Cerebellar nuclear complex (tissue), 1 donor: ENCODE measurements around the gene ADAM30.

Experiments
- DNase-seq, 2 experiments: peaks; one replicate each; lab custom pipeline; 2025; lab: John Stamatoyannopoulos, UW

ADAM30 gene

DNA sequence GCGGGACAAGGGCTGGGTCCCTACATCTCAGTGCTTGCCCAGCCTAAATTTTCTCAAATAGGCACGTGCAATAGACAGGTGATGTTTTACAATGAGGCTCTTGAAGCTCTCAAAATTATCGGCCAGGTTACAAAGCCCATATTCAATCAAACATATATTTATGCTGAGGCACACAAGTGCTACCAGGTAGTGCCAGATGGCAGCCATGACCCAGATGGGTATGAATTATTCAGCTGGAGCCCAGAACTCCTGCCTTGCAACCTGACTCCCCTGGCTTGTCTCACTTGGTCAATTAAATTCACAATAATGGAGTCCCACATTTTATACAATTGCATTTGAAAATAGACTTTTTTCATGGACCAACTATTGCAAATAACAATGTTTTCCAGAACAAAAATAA is 12.3 kb upstream of the ADAM30 start:
- no peak for DNase-seq

DNA sequence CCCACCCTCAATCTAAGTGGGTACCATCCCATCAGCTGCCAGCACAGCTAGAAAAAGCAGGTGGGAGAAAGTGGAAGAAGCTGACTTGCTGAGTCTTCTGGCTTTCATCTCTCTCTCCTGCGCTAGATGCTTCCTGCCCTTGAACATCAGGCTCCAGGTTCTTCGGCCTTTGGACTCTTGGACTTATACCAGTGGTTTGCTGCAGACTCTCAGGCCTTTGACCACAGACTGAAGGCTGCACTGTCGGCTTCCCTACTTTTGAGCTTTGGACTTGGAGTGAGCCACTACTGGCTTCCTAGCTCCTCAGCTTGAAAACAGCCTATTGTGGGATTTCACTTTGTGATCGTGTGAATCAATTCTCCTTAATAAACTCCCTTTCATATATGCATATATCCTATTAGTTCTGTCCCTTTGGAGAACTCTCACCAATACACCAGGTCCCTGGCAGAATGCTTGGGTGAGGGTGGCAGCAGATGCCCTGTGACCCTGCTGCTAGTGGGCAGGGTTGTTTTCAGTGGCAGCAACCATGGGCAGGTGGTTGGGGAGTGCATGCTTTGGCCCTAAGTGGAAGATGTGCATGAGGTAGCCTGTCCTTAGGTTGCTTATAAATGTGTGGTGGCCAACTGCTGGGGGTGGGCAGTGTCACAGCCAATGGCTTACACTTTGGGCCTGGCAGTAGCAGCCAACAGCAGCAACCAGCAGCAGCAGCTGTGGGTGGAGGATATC is 10.8 kb upstream of the ADAM30 start:
- no peak for DNase-seq

DNA sequence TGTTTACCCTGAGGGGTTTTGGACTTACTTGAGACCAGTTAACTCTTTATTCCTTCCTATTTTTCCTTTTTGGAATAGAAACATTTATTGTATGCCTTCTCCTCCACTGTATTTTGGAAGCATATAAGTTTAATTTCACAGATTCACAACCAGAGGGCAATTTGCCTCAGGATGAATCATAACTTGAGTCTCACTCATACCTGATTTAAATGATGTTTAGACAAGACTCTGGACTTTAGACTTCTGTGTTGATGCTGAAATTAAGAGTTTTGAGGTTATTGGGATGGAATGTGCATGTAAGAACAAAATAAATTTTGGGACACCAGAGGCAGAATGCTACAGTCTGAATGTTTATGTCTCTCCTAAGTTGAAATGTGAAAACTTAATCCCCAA is 7.1 kb upstream of the ADAM30 start:
- no peak for DNase-seq

DNA sequence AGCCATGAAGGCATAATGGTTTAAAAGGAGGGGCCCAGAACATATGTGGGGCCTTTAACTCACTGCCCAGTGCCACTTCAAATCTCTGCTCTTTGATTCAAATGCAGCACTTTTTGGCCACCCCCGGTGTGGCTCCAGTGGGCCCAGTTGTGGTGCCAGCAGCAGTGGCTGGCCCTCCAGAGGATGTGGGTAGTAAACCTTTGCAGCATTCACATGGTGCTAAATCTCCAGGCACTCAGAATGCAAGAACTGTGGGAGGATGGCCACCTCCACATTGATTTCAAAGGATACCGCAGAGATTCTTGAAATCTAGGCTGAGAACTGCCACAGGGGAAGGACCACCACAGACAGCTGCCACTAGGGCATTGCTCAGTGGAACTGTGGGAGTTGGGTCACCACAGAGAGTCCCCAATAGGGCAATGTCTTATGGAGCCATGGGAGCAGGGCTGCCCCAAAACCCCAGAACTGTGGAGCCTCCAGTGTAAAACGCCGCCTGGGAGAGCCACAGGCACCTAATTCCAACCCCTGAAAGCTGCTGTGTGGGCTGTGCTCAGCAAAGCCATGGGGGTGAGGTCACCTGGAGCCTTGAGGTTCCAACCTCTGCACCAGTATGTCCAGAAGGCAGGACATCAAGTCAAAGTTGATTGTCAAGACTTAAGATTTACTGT is 6.6 kb upstream of the ADAM30 start:
- DNase-seq, result no peak

DNA sequence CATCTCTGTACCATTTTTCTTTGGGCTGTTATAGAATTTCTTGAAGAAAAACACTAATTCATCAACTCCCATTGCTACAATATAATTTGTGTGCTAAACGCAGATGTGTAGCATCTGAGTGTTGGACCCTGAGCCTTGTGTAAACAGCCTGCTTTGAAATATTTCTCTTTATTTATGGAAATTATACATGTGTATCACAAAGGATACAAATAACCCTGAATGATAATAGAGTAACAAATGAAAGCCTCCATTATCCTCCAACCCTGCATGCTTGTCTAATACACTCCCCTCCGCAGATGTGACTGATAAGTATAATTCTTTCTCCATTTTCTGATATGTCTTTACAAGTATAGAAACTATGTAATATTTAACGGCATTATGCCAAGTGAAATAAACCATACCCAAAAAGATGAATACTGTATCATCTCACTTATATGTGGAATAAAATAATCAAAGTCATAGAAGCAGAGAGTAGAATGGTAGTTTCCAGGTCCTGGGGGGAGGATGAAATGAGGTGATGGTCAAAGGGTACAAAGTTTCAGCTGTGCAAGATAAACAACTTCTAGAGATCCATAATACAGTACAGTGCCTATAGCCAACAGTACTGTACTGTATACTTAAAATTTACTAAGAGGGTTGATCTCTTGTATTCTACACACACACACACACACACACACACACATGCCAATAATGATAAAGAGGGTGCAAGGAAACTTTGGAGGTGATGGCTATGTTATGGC is 2.8 kb upstream of the ADAM30 start:
- DNase-seq, result no peak

DNA sequence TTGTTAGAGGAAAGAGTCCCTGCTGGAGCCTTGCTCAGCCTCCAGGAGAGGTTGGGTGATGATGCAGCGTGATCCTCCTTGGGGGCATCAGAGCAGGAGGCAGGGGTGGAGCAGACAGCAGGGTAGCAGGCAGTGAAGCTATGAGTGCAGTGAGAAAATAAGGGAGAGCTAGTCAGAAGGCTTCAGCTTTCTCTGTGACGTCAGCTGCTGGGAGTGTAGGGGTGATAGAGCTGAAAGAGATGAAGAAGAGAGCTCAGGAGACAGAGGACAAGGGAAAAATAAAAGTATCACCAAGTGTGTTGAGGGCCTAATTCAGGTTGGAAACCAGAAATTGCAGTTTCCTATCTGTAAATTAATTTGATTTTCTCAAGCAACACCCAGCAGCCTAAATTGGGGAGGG is 2.2 kb upstream of the ADAM30 start:
- DNase-seq, result no peak

DNA sequence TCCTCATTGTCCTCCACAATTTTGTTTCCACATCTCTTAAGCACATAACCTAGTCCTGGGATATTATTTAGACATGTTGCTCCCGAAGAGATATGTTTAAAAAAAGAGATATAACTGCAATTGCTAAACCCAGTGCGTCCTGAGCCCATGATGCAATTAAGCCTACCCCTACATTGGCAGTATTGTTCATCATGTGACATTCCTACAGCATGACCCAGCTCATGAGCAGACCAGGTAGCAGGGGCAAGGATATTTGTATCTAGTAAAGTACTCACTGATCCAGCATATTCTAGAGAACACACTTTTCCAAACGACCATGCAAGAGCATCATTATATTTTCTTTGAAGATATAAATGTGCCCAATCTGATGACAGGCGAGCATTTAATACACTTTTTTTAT is 1.2 kb downstream of the ADAM30 start:
- DNase-seq, result no peak

DNA sequence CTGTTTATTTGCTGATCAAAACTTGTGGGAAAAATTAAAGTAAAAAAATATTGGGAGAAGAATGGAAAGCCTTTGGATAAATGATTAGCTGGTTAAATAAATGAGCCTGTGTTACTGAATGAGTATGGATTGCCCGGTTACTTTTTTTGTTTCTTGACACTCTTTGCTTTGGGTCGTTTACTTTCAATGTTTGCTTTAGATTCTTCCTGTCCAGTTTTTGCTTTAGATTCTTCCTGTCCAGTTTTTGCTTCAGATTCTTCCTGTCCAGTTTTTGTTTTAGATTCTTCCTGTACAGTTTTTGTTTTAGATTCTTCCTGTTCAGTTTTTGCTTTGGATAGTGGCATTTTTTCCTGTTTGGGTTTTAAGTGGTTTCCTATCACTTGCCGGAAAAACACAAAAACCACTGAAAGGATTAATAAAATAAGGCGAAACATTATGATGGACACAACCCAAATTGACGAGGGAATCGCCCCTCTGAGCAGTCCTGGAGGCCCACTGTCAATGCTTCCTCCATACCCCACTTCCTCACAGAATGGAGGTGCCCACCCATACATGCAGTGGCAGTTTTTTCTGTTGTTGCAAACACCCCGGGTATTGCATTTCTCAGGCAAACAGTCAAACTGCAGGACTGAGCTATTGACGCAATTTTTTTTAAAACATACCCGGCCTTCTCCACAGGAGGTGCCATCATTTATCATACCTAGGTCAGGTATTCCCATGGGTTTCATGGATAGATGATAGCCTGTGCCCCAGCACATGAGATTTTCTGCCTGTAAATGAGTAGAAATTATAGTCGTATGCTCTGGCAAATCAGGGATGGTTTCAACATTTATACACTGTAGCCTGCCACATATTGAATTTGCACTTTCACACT is 2.3 kb downstream of the ADAM30 start:
- DNase-seq, result no peak

DNA sequence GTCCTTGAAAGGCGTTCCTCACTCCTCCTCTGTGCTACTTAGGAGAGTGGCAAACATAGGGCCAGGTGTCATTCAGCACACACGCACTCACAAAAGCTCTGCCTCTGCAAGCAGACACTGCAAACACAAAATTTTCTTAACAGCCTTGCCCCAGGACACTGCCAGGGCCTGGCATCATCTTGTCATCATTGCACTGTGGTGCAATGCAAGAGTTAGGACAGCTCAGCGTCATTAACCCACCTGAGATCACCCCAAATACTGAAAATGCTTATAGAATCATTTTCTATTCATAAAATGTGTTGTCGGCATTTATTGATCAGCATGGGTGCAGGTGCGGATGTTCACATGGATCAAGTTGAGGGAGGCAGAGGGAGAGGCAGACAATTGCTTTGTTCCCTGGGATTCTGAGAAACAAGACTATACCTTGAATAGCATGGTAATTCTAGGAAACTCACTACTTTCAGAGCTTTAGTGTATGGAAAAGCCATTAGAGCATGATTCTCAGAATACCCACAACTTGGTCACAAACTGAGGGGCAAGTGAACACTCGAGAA is 3.0 kb downstream of the ADAM30 start:
- no peak for DNase-seq

DNA sequence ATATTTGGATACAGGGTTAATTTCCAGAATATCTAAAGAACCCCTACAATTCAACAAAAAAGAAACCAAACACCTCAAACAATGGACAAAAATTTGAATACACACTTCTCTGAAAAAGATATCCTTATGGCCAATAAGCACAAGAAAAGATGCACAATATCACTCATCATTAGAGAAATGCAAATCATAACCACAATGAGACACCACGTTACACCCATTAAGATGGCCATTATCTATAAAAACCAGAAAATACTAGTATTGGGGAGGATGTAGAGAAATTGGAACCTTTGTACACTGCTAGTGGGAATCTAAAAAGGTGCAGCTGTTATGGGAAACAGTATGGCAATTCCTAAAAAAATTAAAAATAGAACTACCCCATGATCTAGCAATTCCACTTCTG is 4.9 kb downstream of the ADAM30 start:
- DNase-seq, result no peak

DNA sequence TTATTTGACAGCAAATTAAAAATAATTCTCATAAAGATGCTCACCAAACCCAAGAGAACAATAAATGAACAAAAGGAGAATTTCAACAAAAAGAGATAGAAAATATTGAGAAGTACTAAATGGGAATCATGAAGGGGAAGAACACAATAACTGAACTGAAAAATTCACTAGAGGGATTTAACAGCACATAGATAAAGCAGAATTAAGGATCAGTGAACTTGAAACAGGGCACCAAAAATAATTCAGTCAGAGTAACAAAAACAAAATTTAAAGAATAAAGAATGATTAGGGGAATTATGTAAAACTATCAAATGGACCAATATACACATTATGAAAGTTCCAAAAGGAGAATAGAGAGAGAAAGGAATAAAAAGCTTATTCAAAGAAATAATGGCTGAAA is 7.8 kb downstream of the ADAM30 start:
- no peak for DNase-seq

DNA sequence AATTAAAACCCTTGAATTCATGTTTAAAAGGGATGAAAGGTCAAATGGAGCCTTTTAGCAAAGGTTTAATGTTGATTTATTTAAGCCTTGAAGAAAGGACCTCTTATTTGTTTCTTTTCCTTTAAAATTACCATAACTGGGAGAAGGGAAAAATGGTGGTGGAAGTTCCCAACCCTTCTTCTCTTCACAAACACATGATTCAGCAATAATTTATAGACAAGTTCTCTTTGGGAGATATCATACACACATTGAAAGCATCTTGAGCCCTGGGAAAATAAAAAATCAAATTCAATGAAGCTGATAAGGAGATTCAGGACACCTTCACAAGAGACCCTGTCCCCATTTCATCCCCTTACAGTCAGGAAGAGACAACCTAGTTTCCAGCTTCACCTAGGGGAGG is 8.9 kb downstream of the ADAM30 start:
- no peak for DNase-seq

DNA sequence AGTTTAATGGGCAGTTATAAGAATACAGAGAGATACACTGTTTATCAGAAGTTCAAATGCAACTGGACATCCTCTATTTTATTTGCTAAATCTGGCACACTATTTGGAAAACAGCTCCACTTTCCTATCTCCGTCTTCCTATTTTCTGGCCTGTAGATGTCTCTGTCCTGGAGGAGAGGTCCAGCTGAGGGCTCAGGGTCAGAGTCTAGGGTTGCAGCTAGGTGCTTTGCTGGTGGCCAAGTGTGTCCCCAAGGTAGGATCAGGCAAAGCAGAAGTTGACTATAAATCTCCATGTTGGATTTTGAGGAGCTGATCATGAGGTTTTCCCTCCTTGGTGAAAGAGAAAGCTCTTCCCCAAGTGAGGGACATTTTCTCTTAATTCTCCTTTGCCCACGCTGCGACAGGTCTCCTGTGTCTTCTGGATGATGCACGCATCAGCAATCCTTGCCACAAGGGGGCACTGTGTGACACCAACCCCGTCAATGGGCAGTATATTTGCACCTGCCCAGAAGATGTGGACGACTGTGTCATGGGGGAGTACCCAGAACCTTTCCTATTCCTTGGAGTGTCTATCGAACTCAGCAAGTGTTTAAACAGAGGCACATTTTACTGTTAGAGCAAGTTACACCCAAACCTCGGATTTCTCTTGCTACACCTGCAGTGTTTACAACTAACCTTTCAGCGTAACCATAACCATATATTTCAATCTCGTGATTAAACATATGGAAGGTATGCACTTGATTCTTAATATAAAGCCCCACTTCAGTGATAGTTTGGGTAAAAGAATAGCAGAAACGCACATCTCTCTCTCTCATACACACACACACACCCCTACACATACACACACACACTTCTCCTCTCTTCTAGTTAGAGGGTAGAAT is 10.2 kb downstream of the ADAM30 start:
- no peak for DNase-seq

DNA sequence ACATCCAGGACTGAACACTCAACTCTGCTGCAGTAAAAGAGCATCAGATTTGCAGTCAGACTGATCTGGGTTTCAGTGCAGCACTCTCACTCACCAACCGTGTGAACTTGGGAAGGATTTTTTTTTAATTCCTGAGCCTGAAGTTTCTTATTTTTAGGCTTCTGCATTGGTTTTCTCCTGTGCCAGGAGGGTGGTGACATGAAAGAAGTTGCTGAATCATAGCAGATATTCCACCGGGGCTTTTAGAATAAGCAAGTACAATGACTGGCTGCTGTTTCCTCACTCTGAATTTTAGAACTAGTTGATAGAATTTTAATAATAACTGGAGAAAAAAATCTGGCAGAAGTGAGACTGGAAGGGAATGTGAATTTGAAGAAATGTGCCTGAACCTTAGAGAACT is 11.6 kb downstream of the ADAM30 start:
- no peak for DNase-seq

DNA sequence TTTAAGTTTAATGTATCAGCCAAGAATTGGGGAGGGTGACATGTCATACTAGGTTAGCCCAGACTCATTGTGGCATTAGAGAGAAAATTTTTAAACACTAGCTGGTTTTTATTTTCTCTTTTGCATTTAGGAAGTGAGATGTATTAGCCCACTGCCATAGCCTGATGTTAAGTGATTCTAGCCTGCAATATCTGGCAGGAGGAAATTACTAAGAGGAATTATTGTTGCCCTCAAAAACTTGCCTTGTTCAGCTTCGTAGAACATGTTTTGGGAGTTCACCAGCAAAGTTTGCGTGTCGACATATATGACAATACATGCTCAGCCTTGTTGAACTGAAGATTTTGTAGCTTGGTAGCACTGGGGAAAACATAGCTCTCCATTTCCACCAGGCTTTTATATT is 12.5 kb downstream of the ADAM30 start:
- no peak for DNase-seq

DNA sequence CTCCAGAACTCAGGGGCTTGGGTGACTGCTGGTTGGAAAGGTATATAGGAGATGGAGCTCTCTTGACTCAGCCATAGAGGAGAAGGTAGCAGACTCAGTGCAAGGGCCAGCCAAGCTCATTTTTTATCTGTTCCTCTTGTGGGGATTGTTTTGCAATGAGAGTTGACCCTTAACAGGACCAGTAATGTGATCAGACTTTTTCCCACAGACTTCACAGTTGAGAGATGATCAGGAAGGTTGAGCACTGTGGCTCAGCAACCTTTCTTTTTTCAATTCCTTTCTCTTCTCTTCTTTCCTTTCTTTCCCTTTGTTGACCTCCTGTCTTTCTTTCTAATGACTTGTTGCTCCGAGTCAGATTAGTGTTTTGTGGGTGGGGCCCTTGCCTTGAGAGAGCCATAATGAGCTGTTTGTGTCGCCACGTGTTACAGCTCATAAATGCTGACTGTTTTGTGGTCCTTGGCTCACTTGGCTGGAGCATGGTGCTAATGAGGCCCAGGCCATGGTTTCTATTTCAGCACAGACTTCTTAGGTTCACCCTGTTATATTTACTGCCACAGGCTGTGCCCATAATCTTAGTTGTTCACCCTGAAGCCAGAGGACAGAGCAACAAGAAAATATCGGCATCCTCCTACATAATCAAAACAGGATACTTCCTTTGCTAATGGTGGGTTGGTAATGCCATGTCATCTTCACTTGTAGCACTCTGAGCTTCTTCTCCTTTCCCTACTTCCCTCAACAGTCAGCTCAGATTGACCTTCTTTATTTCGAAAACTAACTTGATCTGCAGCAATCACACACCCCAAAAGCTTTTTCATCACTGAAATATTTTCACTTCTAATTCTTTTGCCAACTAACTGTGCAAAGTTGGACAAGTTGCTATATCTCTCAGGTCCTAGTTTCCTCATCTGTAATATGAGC is 13.9 kb downstream of the ADAM30 start:
- DNase-seq, result no peak

DNA sequence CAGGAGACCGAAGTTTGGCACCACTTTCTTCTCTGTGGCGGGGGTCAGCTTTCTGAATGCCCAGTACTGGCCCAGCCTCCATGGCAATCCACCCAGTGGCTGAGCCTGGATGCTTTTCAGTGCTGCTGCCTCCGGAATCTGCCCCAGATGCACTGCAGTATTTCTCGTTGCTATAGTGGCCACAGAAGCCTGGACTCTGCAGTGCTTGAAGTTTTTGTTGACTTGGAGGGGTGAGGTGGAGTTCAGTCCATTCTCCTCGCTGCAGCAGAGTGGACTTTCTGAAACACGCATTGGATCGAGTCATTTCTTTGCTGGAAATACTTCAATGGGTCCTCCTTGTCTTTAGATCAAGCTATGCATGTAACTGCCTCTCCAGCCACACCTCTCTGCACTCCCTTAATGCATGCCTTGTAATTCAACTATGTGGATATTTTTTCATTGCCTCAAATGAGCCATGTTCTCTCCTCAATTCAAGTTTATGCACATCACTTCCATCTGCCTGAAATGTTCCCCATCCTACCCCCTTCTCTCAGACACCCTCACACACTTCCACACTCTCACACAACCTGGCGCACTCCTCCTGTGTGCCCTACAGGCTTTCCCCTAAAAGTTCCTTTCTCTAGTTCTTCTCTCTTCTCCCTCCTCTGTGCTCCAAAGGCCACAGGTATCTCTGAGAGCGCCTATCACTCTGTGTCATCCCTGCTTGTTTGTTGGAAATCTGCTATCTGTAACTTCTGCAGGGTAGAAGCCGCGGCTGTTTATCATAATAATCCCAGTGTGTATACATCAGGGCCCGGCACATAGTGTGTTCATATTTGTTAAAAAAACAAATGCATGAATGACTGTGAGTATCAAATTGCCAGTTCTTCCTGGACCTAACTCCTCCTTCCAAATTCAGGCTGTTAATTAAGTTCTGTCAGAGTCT is 16.5 kb downstream of the ADAM30 start:
- no peak for DNase-seq

DNA sequence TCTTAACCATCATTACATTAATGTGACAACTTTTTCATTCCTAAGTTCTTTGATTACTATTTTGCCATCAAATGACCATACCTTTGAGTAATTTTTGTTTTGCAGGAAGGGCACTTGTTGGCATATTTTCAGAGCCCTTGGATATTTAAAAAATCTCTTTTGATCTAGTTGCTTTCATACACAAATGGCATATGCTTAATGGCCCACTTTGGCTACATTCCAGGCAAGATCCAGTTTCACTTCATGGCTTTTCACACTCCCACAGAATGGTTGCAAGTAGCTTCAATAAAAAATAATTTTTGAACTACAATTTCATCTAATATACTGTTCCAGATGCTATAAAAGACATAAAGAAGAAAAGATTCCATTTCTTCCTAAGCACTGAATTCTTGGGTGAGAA is 18.1 kb downstream of the ADAM30 start:
- no peak for DNase-seq

DNA sequence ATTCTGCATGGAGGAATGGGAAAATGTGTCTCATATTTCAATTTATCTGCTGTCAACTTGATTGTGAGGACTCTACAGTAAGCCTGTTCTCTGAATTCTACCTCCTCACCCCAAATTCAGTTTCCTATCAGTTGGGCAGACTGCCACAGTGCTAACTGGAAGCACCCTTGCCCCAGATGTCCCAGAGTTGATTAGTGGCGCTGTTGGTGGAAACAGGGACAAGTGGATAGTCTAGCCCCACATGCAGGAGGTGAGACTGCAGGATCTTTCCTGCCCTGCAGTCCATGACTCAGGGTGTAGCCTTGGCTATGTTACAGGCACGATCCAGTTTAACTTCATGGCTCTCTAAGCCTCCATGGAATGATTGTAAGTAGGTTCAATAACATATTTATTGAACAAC is 22.1 kb downstream of the ADAM30 start:
- DNase-seq, result no peak
